Peyer's patch (tissue), 4 donors: ENCODE data around the gene GAS7.

Experiments
- POLR2A ChIP-seq, 2 donors: fragments of 450-650 bp; IDR thresholded peaks; one replicate each; pipeline ENCODE4 v1.5.1; 2017; ENCODE audit warnings: antibody characterized with exemption in 2 of 2, mild to moderate bottlenecking in 2 of 2, moderate library complexity in 2 of 2
- TF ChIP-seq, protein P1 (sequence below), 6 experiments: fragments of 450-650 bp in 4 of 6; fragments of 200-600 bp in 2 of 6; sonication (generic) in 1 of 6; IDR thresholded peaks; one replicate each; pipeline ENCODE4 v1.5.1; 2017 to 2019; ENCODE audit warnings: antibody characterized with exemption in 6 of 6, mild to moderate bottlenecking in 3 of 6, moderate library complexity in 1 of 6

DNA sequence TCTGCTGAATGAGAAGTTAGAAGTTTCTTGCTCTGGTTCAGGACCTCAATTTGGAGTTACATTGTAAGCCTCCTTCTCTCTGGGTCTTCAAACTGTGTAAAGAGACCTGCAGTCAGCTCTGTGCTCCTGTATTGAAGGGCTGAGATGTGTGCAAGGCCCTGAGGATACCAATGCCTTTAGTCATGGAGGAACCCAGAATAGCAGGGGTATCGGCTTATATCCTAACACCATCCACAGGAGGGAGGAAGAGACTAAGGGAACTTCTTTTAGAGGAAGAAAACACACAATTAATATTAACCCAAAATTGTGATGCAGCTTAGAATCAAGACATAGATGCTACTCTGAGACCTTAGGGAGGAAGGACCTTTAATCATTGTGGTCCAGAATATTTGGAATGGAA is 336.2 kb downstream of the GAS7 start:
- no peak for TF ChIP-seq POLR2A (IDR thresholded peaks at IDR 0.05)
- TF ChIP-seq, protein P1, sequence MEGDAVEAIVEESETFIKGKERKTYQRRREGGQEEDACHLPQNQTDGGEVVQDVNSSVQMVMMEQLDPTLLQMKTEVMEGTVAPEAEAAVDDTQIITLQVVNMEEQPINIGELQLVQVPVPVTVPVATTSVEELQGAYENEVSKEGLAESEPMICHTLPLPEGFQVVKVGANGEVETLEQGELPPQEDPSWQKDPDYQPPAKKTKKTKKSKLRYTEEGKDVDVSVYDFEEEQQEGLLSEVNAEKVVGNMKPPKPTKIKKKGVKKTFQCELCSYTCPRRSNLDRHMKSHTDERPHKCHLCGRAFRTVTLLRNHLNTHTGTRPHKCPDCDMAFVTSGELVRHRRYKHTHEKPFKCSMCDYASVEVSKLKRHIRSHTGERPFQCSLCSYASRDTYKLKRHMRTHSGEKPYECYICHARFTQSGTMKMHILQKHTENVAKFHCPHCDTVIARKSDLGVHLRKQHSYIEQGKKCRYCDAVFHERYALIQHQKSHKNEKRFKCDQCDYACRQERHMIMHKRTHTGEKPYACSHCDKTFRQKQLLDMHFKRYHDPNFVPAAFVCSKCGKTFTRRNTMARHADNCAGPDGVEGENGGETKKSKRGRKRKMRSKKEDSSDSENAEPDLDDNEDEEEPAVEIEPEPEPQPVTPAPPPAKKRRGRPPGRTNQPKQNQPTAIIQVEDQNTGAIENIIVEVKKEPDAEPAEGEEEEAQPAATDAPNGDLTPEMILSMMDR (IDR thresholded peaks at IDR 0.05) = no peak
